Activated naive CD8-positive, alpha-beta T cell treated with anti-CD3 and anti-CD28 coated beads, Interleukin-2, amount 10 ng/mL, durations not matched to agents 7 days and 5 days (primary cell): ENCODE results near the gene NUP210. TPM values are rescaled to one million over a fixed set of nuclear protein-coding genes. Genes with fewer than 3 reads are reported as not detected.

Experiments used
- ATAC-seq: fragments of 150-1000 bp; cut with Tn5 transposase; one replicate; pipeline ENCODE4 v1.10.0; 2021; ENCODE audit warnings: low read depth, moderate library complexity
- POLR2A ChIA-PET: fragments of 350-600 bp; sonication (Branson Sonifier 250); formaldehyde crosslinking; loops from one replicate; lab custom pipeline; 2021; ENCODE audit warnings: antibody characterized with exemption; lab: Charles Lee
- DNase-seq: peaks from one replicate; pipeline ENCODE4 v3.0.0; 2021
- H3K27ac Mint-ChIP-seq: one replicate; pipeline ENCODE4 v1.8.0; 2022; ENCODE audit warnings: mild to moderate bottlenecking, mixed read lengths
- H3K27me3 Mint-ChIP-seq: one replicate; pipeline ENCODE4 v1.8.0; 2022; ENCODE audit warnings: mild to moderate bottlenecking, moderate library complexity, mixed read lengths
- H3K36me3 Mint-ChIP-seq: one replicate; pipeline ENCODE4 v1.8.0; 2021; ENCODE audit warnings: mild to moderate bottlenecking, mixed read lengths
- H3K4me1 Mint-ChIP-seq: one replicate; pipeline ENCODE4 v1.8.0; 2021; ENCODE audit warnings: mixed read lengths
- H3K4me3 Mint-ChIP-seq: one replicate; pipeline ENCODE4 v1.8.0; 2022; ENCODE audit warnings: mild to moderate bottlenecking, moderate library complexity, mixed read lengths
- H3K9me3 Mint-ChIP-seq: one replicate; pipeline ENCODE4 v1.8.0; 2021; ENCODE audit warnings: mixed read lengths
- total RNA-seq, 2 experiments: library from RNA; stranded (reverse); gene quantifications; one replicate each; pipeline ENCODE4 v1.2.3, GENCODE V29; 2021

Gene NUP210
- total RNA-seq, 2 experiments from 2014 or later = 163 to 170 TPM

DNA sequence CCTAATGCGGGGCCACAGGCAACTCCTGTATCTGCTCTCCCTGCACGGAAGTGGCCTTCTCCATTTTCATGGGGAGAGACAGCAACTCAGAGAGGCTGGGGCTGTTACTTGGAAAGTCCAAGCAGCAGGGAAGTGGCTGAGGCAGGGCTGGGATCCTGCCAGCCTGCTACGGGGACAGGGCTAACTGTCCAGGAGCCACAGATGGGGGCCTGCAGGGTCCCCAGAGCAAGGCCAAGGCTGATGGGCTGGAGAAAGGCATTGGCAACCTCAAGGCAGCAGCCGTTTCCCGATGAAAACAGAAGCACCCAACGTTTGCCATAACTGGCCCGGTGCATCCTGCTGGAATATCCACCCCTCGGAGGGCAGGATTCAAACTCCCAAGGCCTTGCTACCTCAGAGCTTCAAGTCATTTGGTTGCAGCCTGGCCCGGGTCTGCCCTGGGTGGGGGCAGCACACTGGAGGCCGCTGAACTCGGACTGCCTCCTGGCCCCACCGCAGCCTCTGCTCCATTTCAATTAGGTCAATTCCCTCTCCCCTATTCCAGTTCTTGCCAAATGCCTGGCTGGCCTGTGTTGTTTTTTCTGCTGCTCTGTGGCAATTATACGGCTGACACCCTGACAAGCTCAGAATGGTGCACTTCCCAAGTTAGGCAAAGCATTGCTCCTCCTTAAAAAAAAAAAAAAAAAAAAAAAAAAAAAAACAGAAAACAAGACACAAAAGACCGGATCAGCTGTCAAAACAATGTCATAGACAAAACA, 143.5 kb downstream of the NUP210 start:
- no peaks in the 10 kb centered on the region for H3K9me3 Mint-ChIP-seq
- peaks cover 32% of the 10 kb centered on the region for H3K27me3 Mint-ChIP-seq
- ATAC-seq (no peak), DNase-seq (no peak)
- peaks cover 2% of the 10 kb centered on the region for H3K4me1 Mint-ChIP-seq
- no peak overlapping the region for H3K4me3 Mint-ChIP-seq
- H3K36me3 Mint-ChIP-seq = no peaks in the 10 kb centered on the region
- H3K27ac Mint-ChIP-seq = no peak overlapping the region
- POLR2A ChIA-PET = interaction anchor here (0.6 kb wide), 1 partner anchor 138 kb away, joined by 9 read pairs; no protein-coding TSS in a partner anchor

- no peak overlapping the region for H3K4me3 Mint-ChIP-seq
- ATAC-seq = no peak
- H3K36me3 Mint-ChIP-seq = no peaks in the 10 kb centered on the region
- peaks cover 26% of the 10 kb centered on the region for H3K27me3 Mint-ChIP-seq
- H3K9me3 Mint-ChIP-seq = no peaks in the 10 kb centered on the region
- POLR2A ChIA-PET = no interaction called here
- peaks cover 2% of the 10 kb centered on the region for H3K4me1 Mint-ChIP-seq
- DNase-seq = no peak
- H3K27ac Mint-ChIP-seq = no peak overlapping the region
Measured at GRCh38 chr3:13275376-13276005, 144.6 kb downstream of the NUP210 start.

- Mint-ChIP-seq H3K4me1 (peaks cover 2% of the 10 kb centered on the region), H3K27me3 (peaks cover 24% of the 10 kb centered on the region), H3K27ac (no peak overlapping the region), H3K36me3 (no peaks in the 10 kb centered on the region), H3K4me3 (no peak overlapping the region), H3K9me3 (no peaks in the 10 kb centered on the region)
- DNase-seq = no peak
- ATAC-seq = no peak
- POLR2A ChIA-PET = no interaction called here
Measured at GRCh38 chr3:13274551-13275332, 145.4 kb downstream of the NUP210 start.

DNA sequence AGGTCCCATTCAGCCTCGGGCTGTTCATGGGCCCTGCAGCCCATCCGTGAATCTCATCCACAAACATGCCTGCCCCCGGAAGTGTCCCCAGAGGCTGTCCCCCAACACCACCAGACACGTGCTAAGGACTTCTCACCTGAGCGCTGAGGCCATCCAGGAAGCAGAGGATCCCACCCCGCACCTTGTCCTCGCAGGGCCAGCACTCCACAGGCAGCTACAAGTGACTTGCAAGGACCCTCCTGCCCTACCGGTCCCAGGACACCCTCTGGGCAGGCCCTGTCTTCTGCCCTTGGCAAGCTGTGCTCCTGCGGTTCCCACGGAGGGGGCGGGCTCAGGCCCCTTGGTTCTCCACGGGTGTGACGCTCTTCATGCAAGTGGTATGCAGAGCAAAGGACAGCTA, 146.0 kb downstream of the NUP210 start:
- H3K27ac Mint-ChIP-seq = no peak overlapping the region
- H3K4me1 Mint-ChIP-seq = peaks cover 2% of the 10 kb centered on the region
- H3K4me3 Mint-ChIP-seq = no peak overlapping the region
- ATAC-seq = no peak
- POLR2A ChIA-PET = no interaction called here
- H3K36me3 Mint-ChIP-seq = no peaks in the 10 kb centered on the region
- DNase-seq = no peak
- H3K27me3 Mint-ChIP-seq = peaks cover 24% of the 10 kb centered on the region
- no peaks in the 10 kb centered on the region for H3K9me3 Mint-ChIP-seq

GRCh38 chr3:13273604-13274105, 146.5 kb downstream of the NUP210 start:
- ATAC-seq (no peak), DNase-seq (no peak)
- POLR2A ChIA-PET = no interaction called here

DNA sequence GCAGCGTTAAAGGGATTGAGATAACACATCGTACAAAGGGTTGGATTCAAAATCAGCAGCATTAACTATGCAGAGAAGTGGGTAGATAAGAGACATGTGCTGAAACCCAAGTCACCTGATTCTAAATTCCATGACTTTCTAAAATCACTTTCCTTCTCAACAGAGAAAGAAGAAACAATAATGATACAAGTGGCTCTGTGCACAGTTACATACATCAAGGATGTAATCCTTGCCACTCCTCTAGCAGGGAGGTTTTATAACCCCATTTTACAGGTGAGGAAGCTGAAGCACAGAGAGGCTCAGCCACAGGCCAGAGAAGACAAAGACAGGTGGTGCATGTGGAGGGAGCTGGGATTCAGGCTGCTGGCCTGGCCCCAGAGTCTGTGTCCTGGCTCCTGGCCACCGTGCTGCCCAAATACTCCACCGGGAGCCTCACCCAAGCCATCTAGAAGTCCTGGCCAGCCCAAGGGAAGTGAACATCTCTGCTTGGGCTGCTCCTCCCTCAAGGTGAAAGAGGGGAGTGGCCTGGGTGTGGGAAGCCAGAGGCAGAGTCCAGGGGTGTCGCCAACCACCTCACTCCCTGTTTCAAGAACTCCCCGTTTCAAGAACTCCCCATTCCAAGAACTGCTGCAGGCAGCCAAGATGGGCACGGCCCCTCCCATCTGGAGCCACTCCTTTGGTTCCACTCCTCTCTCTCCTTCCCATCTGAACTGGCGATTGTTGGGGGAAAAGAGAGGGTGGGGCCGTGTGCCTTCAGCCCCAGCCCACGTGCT, 147.1 kb downstream of the NUP210 start:
- ATAC-seq (no peak), DNase-seq (no peak)
- no peak overlapping the region for H3K4me3 Mint-ChIP-seq
- peaks cover 31% of the 10 kb centered on the region for H3K27me3 Mint-ChIP-seq
- POLR2A ChIA-PET = no interaction called here
- H3K4me1 Mint-ChIP-seq = peaks cover 2% of the 10 kb centered on the region
- H3K9me3 Mint-ChIP-seq = no peaks in the 10 kb centered on the region
- H3K27ac Mint-ChIP-seq = no peak overlapping the region
- H3K36me3 Mint-ChIP-seq = no peaks in the 10 kb centered on the region

More at GRCh38 chr3:13273604-13274105, 146.5 kb downstream of the NUP210 start:
- H3K27ac Mint-ChIP-seq = no peak overlapping the region
- peaks cover 26% of the 10 kb centered on the region for H3K27me3 Mint-ChIP-seq
- peaks cover 2% of the 10 kb centered on the region for H3K4me1 Mint-ChIP-seq
- no peaks in the 10 kb centered on the region for H3K36me3 Mint-ChIP-seq
- no peak overlapping the region for H3K4me3 Mint-ChIP-seq
- no peaks in the 10 kb centered on the region for H3K9me3 Mint-ChIP-seq

- Mint-ChIP-seq H3K27ac (no peak overlapping the region), H3K36me3 (no peaks in the 10 kb centered on the region), H3K4me1 (peaks cover 2% of the 10 kb centered on the region), H3K9me3 (no peaks in the 10 kb centered on the region), H3K27me3 (peaks cover 34% of the 10 kb centered on the region), H3K4me3 (no peak overlapping the region)
- no peak for DNase-seq
- POLR2A ChIA-PET = no interaction called here
- ATAC-seq = no peak
Measured at GRCh38 chr3:13269711-13270378, 150.3 kb downstream of the NUP210 start.

- DNase-seq (no peak), ATAC-seq (no peak)
- no peaks in the 10 kb centered on the region for H3K36me3 Mint-ChIP-seq
- H3K27ac Mint-ChIP-seq = no peak overlapping the region
- H3K27me3 Mint-ChIP-seq = peaks cover 32% of the 10 kb centered on the region
- POLR2A ChIA-PET = no interaction called here
- peaks cover 2% of the 10 kb centered on the region for H3K4me1 Mint-ChIP-seq
- H3K4me3 Mint-ChIP-seq = no peak overlapping the region
- H3K9me3 Mint-ChIP-seq = no peaks in the 10 kb centered on the region
Measured at GRCh38 chr3:13268961-13269441, 151.1 kb downstream of the NUP210 start.

DNA sequence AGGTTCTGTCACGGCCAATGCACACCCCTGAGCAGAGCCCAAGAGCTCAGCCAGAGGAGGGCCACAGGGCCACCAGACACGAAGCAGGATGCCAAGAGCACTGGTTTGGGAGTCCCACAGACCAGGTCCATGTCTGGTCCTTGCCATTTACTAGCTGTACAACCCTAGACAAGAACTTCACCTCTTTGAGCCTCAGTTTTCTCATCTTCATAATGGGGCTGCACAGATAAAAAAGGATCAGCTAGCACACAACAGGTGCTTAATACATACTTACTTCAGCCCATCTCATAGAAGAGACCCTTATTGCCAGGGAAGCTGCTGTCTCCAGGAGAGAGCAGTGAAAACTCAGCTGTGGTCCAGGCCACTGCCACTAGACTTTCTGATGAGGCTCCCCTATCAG, 152.0 kb downstream of the NUP210 start:
- Mint-ChIP-seq H3K4me1 (no peaks in the 10 kb centered on the region), H3K36me3 (no peaks in the 10 kb centered on the region), H3K4me3 (no peak overlapping the region), H3K27me3 (peaks cover 25% of the 10 kb centered on the region), H3K9me3 (no peaks in the 10 kb centered on the region), H3K27ac (no peak overlapping the region)
- POLR2A ChIA-PET = no interaction called here
- DNase-seq = no peak
- no peak for ATAC-seq

GRCh38 chr3:13266651-13267362, 153.3 kb downstream of the NUP210 start:
- Mint-ChIP-seq H3K36me3 (no peaks in the 10 kb centered on the region), H3K4me1 (peaks cover 9% of the 10 kb centered on the region), H3K27me3 (peaks cover 23% of the 10 kb centered on the region), H3K27ac (no peak overlapping the region), H3K4me3 (no peak overlapping the region), H3K9me3 (no peaks in the 10 kb centered on the region)
- POLR2A ChIA-PET = no interaction called here
- DNase-seq (no peak), ATAC-seq (no peak)
